SK-N-SH treated with all-trans-retinoic acid at 6 μM for 48 hours (cell line): Measurements from ENCODE around the gene PPL.

Source experiments
- GLIS3 ChIP-seq: fragments of 250-450 bp; sonication (Bioruptor Pico); IDR thresholded peaks from 2 replicates; pipeline ENCODE4 v1.5.0; 2020; ENCODE audit warnings: mild to moderate bottlenecking, moderate library complexity
- ZFP30 ChIP-seq: fragments of 450-650 bp; formaldehyde crosslinking; IDR thresholded peaks from 2 replicates; pipeline ENCODE4 v1.5.0; 2022; ENCODE audit warnings: mild to moderate bottlenecking, moderate library complexity

- TF ChIP-seq GLIS3 (CRISPR knock-in tag) (no peak), ZFP30 (CRISPR knock-in tag) (no peak)
Observed at GRCh38 chr16:4860727-4861342, 76.1 kb downstream of the PPL start.
